Lower leg skin (tissue), 3 donors: Measurements from ENCODE around the gene PDE3A.

Experiments used
- CTCF ChIP-seq, 3 donors: fragments of 450-650 bp; IDR thresholded peaks; one replicate each; pipeline ENCODE4 v1.5.1; 2016; ENCODE audit warnings: antibody characterized with exemption in 3 of 3, mild to moderate bottlenecking in 3 of 3, moderate library complexity in 2 of 3
- POLR2A ChIP-seq, 2 donors: fragments of 450-650 bp; IDR thresholded peaks; one replicate each; pipeline ENCODE4 v1.6.1; 2016 to 2017; ENCODE audit warnings: antibody characterized with exemption in 2 of 2, mild to moderate bottlenecking in 1 of 2, moderate library complexity in 1 of 2

DNA sequence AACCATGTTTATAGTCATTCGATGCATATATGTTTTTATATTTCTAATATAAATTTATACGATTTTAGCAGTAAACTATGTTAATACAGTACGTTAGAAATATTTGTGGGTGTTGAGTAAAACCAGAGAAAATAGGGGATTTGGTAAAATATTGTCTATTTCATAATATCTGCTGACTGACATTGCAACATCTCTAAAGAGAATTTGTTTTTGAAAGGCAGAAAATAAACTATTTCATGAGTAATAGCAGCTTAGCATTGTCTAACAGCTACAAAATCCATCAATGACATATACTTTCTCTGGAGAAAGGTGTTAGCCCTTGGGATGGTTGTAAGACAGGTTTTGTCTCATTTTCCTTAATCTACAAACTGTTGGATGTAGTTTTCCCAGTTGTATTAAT lies 144.9 kb downstream of the PDE3A start:
- TF ChIP-seq CTCF (IDR thresholded peaks at IDR 0.05) = no peak
- no peak for TF ChIP-seq POLR2A (IDR thresholded peaks at IDR 0.05)
